Stomach (tissue), 4 donors: Measurements from ENCODE around the gene PNMA1.

Source experiments
- EP300 ChIP-seq: sonication (generic); formaldehyde crosslinking; IDR thresholded peaks from one replicate; pipeline ENCODE4 v1.6.1; 2017; ENCODE audit warnings: antibody characterized with exemption
- POLR2A ChIP-seq, 4 donors: fragments of 450-650 bp; IDR thresholded peaks; one replicate each; pipeline ENCODE4 v1.6.1; 2016; ENCODE audit warnings: antibody characterized with exemption in 4 of 4, control low read depth in 2 of 4, mild to moderate bottlenecking in 1 of 4, moderate library complexity in 1 of 4
- POLR2AphosphoS5 ChIP-seq, 3 donors: sonication (generic); formaldehyde crosslinking; IDR thresholded peaks; one replicate each; pipeline ENCODE4 v1.6.1; 2016; ENCODE audit warnings: antibody characterized with exemption in 3 of 3
- TF ChIP-seq, protein P1 (sequence below), 7 experiments: fragments of 450-650 bp in 4 of 7; fragments of 200-600 bp in 3 of 7; sonication (generic) in 3 of 7; IDR thresholded peaks; one replicate each; pipeline ENCODE4 v1.5.1; 2016 to 2019; ENCODE audit warnings: antibody characterized with exemption in 7 of 7, control low read depth in 2 of 7, mild to moderate bottlenecking in 1 of 7

DNA sequence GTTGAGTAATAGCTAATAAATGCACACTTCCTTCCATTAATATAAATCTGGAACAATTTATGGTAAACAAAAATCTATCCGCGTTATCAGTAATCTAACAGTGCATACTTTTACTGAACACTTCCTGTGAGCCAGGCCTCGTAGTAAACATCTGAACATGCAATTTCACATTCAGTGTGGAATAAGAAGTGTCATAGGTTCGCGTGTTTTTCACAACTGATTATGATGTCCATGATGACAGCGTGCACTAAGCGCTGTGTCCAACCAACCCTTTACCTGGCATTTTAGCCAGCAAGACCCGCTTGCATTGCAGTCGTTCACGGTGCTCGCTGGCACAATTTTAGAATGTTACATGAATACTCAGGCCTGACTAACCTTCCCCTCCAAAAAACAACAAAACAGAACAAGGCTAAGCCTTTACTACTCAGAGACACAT lies 2.1 kb downstream of the PNMA1 start:
- TF ChIP-seq POLR2AphosphoS5 (IDR thresholded peaks at IDR 0.05): no peak
- TF ChIP-seq, protein P1, sequence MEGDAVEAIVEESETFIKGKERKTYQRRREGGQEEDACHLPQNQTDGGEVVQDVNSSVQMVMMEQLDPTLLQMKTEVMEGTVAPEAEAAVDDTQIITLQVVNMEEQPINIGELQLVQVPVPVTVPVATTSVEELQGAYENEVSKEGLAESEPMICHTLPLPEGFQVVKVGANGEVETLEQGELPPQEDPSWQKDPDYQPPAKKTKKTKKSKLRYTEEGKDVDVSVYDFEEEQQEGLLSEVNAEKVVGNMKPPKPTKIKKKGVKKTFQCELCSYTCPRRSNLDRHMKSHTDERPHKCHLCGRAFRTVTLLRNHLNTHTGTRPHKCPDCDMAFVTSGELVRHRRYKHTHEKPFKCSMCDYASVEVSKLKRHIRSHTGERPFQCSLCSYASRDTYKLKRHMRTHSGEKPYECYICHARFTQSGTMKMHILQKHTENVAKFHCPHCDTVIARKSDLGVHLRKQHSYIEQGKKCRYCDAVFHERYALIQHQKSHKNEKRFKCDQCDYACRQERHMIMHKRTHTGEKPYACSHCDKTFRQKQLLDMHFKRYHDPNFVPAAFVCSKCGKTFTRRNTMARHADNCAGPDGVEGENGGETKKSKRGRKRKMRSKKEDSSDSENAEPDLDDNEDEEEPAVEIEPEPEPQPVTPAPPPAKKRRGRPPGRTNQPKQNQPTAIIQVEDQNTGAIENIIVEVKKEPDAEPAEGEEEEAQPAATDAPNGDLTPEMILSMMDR (IDR thresholded peaks at IDR 0.05): no peak
- no peak for TF ChIP-seq POLR2A (IDR thresholded peaks at IDR 0.05)
- no peak for TF ChIP-seq EP300
